OCI-LY7 (cell line): ENCODE results near the gene GATB. TPM values are rescaled to one million over a fixed set of nuclear protein-coding genes. Genes with fewer than 3 reads are reported as not detected.

Source experiments
- BruUV-seq: library from RNA; stranded (reverse); fragments of 400-500 nt; replicated peaks from 2 replicates; lab custom pipeline; 2021; lab: Mats Ljungman, UMichigan
- CTCF ChIA-PET: fragments of 300-600 bp; sonication (Branson Sonifier 250); formaldehyde crosslinking; loops from one replicate; lab custom pipeline; 2022; ENCODE audit warnings: antibody characterized with exemption; ENCODE audit not compliant: unreplicated experiment; lab: Charles Lee
- POLR2A ChIA-PET: fragments of 300-600 bp; sonication (Branson Sonifier 250); formaldehyde crosslinking; loops from one replicate; lab custom pipeline; 2022; ENCODE audit warnings: antibody characterized with exemption; lab: Charles Lee
- DNase-seq: peaks from one replicate; pipeline ENCODE4 v3.0.0-alpha.2; 2015; ENCODE audit warnings: low spot score
- H2AFZ ChIP-seq: fragments of 200-600 bp; sonication (generic), shearing (Covaris generic); 2 replicates; pipeline ENCODE4 v1.6.1; 2014; ENCODE audit warnings: mild to moderate bottlenecking, antibody characterized with exemption, low read length, moderate library complexity
- H3K27ac ChIP-seq: fragments of 200-600 bp; sonication (generic); 2 replicates; pipeline ENCODE4 v1.5.1; 2014; ENCODE audit warnings: mixed run types, low read depth, mild to moderate bottlenecking, moderate library complexity, low read length, inconsistent platforms; ENCODE audit not compliant: poor library complexity, severe bottlenecking
- H3K36me3 ChIP-seq: fragments of 200-600 bp; sonication (generic); 2 replicates; pipeline ENCODE4 v1.6.1; 2014; ENCODE audit warnings: mild to moderate bottlenecking, antibody characterized with exemption, low read length, moderate library complexity, mixed read lengths; ENCODE audit not compliant: insufficient read depth
- H3K4me1 ChIP-seq: fragments of 200-600 bp; sonication (generic); 2 replicates; pipeline ENCODE4 v1.5.1; 2014; ENCODE audit warnings: mild to moderate bottlenecking, low read length; ENCODE audit not compliant: insufficient read depth, poor library complexity, severe bottlenecking
- H3K4me2 ChIP-seq: fragments of 200-600 bp; sonication (generic); 2 replicates; pipeline ENCODE4 v1.6.1; 2014; ENCODE audit warnings: mild to moderate bottlenecking, low read length
- H3K4me3 ChIP-seq: fragments of 200-600 bp; sonication (generic); 2 replicates; pipeline ENCODE4 v1.5.1; 2014; ENCODE audit warnings: mild to moderate bottlenecking, low read depth, low read length; ENCODE audit not compliant: poor library complexity, severe bottlenecking
- H3K79me2 ChIP-seq: fragments of 200-600 bp; sonication (generic); 2 replicates; pipeline ENCODE4 v1.6.1; 2016; ENCODE audit warnings: low read depth, mild to moderate bottlenecking, low read length, moderate library complexity, mixed read lengths; ENCODE audit not compliant: insufficient read depth
- H3K9me2 ChIP-seq: fragments of 200-600 bp; sonication (generic); 2 replicates; pipeline ENCODE4 v1.6.1; 2016; ENCODE audit warnings: mild to moderate bottlenecking, low read length, mixed read lengths; ENCODE audit not compliant: insufficient read depth
- H3K9me3 ChIP-seq: fragments of 200-600 bp; sonication (generic); 2 replicates; pipeline ENCODE4 v1.6.1; 2014; ENCODE audit warnings: mild to moderate bottlenecking, mixed run types, low read length, mixed read lengths
- H4K20me1 ChIP-seq: fragments of 200-600 bp; sonication (generic); 2 replicates; pipeline ENCODE4 v1.6.1; 2014; ENCODE audit warnings: mild to moderate bottlenecking, antibody characterized with exemption, low read length, moderate library complexity, mixed read lengths; ENCODE audit not compliant: insufficient read depth
- EZH2phosphoT487 ChIP-seq: fragments of 200-600 bp; sonication (generic); IDR thresholded peaks from 2 replicates; pipeline ENCODE4 v1.6.1; 2018; ENCODE audit warnings: low read depth, borderline replicate concordance, mild to moderate bottlenecking, mixed run types, antibody characterized with exemption, low read length, moderate library complexity, mixed read lengths
- intact Hi-C: fragments of 100-400 bp; cut with micrococcal nuclease; formaldehyde crosslinking; loops from one replicate; pipeline ENCODE4 v1.10.0; 2022; ENCODE audit not compliant: unreplicated experiment
- total RNA-seq, 2 experiments: library from RNA; depleted of rRNA in 1 of 2; stranded (reverse); fragments of >200 nt in 1 of 2; shearing (Covaris generic) in 1 of 2; gene quantifications; 2 replicates each; pipeline ENCODE4 v1.2.3, GENCODE V29; 2014 to 2022
- TF ChIP-seq, protein P1 (sequence below): fragments of 200-600 bp; sonication (generic); conservative IDR thresholded peaks from 2 replicates; pipeline ENCODE4 v1.5.1; 2014; ENCODE audit warnings: mild to moderate bottlenecking, antibody characterized with exemption, low read length, moderate library complexity, mixed read lengths

The GATB gene
- total RNA-seq, 2 experiments from 2014 or later = 24.6 to 26.5 TPM

DNA sequence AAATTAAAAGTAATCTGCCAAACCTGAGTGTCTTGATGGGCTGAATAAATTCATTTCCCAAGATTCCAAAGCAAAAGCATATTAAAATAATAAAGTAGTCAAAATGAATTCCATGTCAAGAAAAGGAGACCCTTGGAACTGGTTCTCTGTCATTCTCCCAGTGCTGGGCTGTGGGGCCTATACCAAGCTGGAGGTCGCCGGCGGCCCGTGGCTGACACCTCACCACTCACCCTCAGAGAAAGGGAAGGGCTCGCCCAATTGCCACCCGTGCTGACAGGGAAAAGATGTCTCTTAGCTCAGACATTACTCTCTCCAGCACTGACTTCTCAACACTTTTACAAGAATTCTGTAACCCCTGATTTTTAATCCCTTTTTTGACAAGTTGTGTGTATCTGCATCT, 51.7 kb downstream of the GATB start:
- no peaks in the 10 kb centered on the region for H3K79me2 ChIP-seq
- no peaks in the 10 kb centered on the region for H4K20me1 ChIP-seq
- no TSS peak for BruUV-seq
- H3K4me2 ChIP-seq = no peak overlapping the region
- H3K9me3 ChIP-seq = no peaks in the 10 kb centered on the region
- TF ChIP-seq, protein P1, sequence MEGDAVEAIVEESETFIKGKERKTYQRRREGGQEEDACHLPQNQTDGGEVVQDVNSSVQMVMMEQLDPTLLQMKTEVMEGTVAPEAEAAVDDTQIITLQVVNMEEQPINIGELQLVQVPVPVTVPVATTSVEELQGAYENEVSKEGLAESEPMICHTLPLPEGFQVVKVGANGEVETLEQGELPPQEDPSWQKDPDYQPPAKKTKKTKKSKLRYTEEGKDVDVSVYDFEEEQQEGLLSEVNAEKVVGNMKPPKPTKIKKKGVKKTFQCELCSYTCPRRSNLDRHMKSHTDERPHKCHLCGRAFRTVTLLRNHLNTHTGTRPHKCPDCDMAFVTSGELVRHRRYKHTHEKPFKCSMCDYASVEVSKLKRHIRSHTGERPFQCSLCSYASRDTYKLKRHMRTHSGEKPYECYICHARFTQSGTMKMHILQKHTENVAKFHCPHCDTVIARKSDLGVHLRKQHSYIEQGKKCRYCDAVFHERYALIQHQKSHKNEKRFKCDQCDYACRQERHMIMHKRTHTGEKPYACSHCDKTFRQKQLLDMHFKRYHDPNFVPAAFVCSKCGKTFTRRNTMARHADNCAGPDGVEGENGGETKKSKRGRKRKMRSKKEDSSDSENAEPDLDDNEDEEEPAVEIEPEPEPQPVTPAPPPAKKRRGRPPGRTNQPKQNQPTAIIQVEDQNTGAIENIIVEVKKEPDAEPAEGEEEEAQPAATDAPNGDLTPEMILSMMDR = no peak
- no peak for TF ChIP-seq EZH2phosphoT487
- no peaks in the 10 kb centered on the region for H3K9me2 ChIP-seq
- intact Hi-C loops = no loop called here
- ChIA-PET POLR2A (no interaction called here), CTCF (no interaction called here)
- no peak for DNase-seq
- no peak overlapping the region for H3K27ac ChIP-seq
- no peak overlapping the region for H2AFZ ChIP-seq
- no peaks in the 10 kb centered on the region for H3K4me1 ChIP-seq
- no peak overlapping the region for H3K4me3 ChIP-seq
- no peaks in the 10 kb centered on the region for H3K36me3 ChIP-seq

DNA sequence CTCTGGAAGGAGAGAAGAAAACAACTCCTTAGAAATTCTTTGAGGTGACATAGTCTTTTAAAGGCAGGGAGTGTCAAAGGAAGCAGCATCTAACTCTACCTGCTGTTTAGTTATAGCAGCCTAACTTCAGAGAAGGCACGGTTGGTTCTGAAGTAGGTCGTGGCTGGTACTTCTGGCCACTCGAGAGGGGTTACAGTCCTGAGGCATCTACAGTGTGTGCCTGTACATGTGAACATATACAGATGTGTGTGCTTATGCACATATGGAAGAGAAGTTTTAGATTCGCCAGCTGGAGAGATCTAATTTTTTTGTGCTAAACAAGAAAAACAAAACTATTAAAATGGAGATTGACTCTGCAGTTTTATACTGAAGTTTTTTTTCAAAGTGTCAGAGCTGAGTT, 52.7 kb downstream of the GATB start:
- 0 out of 2 replicates have a peak, but pooled peaks cover 5% of the 10 kb centered on the region for H3K36me3 ChIP-seq
- no peaks in the 10 kb centered on the region for H3K4me1 ChIP-seq
- no peak overlapping the region for H3K4me2 ChIP-seq
- DNase-seq = no peak
- CTCF ChIA-PET = no interaction called here
- no TSS peak for BruUV-seq
- H3K4me3 ChIP-seq = no peak overlapping the region
- no peaks in the 10 kb centered on the region for H3K9me3 ChIP-seq
- no peak for TF ChIP-seq EZH2phosphoT487
- TF ChIP-seq, protein P1 = no peak
- no peak overlapping the region for H2AFZ ChIP-seq
- POLR2A ChIA-PET = no interaction called here
- no peaks in the 10 kb centered on the region for H3K9me2 ChIP-seq
- H3K79me2 ChIP-seq = no peaks in the 10 kb centered on the region
- H3K27ac ChIP-seq = no peak overlapping the region
- intact Hi-C loops = no loop called here
- no peaks in the 10 kb centered on the region for H4K20me1 ChIP-seq

DNA sequence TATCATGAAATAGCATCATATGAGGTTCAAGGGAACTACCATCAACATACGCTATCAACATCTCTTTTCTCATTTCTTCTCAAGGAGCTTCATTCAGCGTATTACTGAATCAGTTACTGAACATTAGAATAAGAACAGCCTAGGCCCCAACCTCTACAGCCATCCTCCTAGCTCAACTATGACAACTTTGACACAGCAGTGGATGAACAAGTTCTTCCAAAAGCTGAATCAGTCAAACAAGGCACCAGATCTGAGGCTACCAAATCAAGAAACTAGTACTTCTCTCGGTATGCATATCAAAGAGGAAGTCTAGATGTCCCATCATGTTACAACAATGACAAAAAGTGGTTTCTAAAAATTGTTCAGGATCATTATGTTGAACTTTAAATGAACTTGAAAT, 57.4 kb downstream of the GATB start:
- Histone ChIP-seq H3K36me3 (peaks cover 5% of the 10 kb centered on the region; the same call in 1 of the 2 replicates), H3K27ac (no peak overlapping the region), H3K79me2 (no peaks in the 10 kb centered on the region), H3K4me1 (no peaks in the 10 kb centered on the region), H3K4me2 (no peak overlapping the region), H3K9me2 (no peaks in the 10 kb centered on the region), H3K4me3 (no peak overlapping the region), H2AFZ (no peak overlapping the region), H3K9me3 (no peaks in the 10 kb centered on the region), H4K20me1 (no peaks in the 10 kb centered on the region)
- CTCF ChIA-PET = no interaction called here
- DNase-seq = no peak
- intact Hi-C loops = no loop called here
- TF ChIP-seq, protein P1 = no peak
- TF ChIP-seq EZH2phosphoT487 = no peak
- BruUV-seq = no TSS peak
- POLR2A ChIA-PET = interaction anchor here (0.6 to 1.1 kb wide), 3 partner anchors 8 to 25 kb away, joined by 3 read pairs; no protein-coding TSS in a partner anchor
